MM.1S (cell line): Measurements from ENCODE around the gene CCNC.
"Not testable (repeated sequence)": the region's sequence is repeated elsewhere in the genome, so short reads cannot be mapped to it uniquely, and the experiment has no call there.

Source experiments
- DNase-seq: peaks from one replicate; pipeline ENCODE4 v3.0.0-alpha.2; 2015
- H2AFZ ChIP-seq: fragments of 300-600 bp; sonication (generic); 2 replicates; pipeline ENCODE4 v1.6.0; 2016; ENCODE audit warnings: antibody characterized with exemption, low read length
- H3F3A ChIP-seq: fragments of 300-600 bp; sonication (generic); 2 replicates; pipeline ENCODE4 v1.6.1; 2016; ENCODE audit warnings: mild to moderate bottlenecking, antibody characterized with exemption, low read length, moderate library complexity, mixed read lengths; ENCODE audit not compliant: insufficient read depth
- H3K27ac ChIP-seq: fragments of 300-600 bp; sonication (generic); 2 replicates; pipeline ENCODE4 v1.5.1; 2016; ENCODE audit warnings: mild to moderate bottlenecking, low read length
- H3K27me3 ChIP-seq: fragments of 300-600 bp; sonication (generic); replicated peaks from 2 replicates; pipeline ENCODE4 v1.6.0; 2016; ENCODE audit warnings: low read length; ENCODE audit not compliant: insufficient read depth
- H3K36me3 ChIP-seq: fragments of 300-600 bp; sonication (generic); replicated peaks from 2 replicates; pipeline ENCODE4 v1.6.1; 2016; ENCODE audit warnings: mild to moderate bottlenecking, low read length, mixed read lengths; ENCODE audit not compliant: insufficient read depth
- H3K4me1 ChIP-seq: fragments of 300-600 bp; sonication (generic); 2 replicates; pipeline ENCODE4 v1.6.1; 2016; ENCODE audit warnings: low read length, mixed read lengths
- H3K4me2 ChIP-seq: fragments of 300-600 bp; sonication (generic); 2 replicates; pipeline ENCODE4 v1.6.0; 2016; ENCODE audit warnings: low read depth, low read length
- H3K4me3 ChIP-seq: fragments of 300-600 bp; sonication (generic); 2 replicates; pipeline ENCODE4 v1.5.1; 2016; ENCODE audit warnings: low read length, mixed read lengths
- H3K79me2 ChIP-seq: fragments of 300-600 bp; sonication (generic); 2 replicates; pipeline ENCODE4 v1.6.1; 2016; ENCODE audit warnings: mixed run types, low read length, mixed read lengths
- H3K9ac ChIP-seq: fragments of 300-600 bp; sonication (generic); 2 replicates; pipeline ENCODE4 v1.6.1; 2016; ENCODE audit warnings: low read length, mixed read lengths
- H3K9me2 ChIP-seq: fragments of 300-600 bp; sonication (generic); replicated peaks from 2 replicates; pipeline ENCODE4 v1.6.1; 2016; ENCODE audit warnings: mild to moderate bottlenecking, low read length, mixed read lengths; ENCODE audit not compliant: insufficient read depth
- H3K9me3 ChIP-seq: fragments of 300-600 bp; sonication (generic); replicated peaks from 2 replicates; pipeline ENCODE4 v1.6.1; 2016; ENCODE audit warnings: mild to moderate bottlenecking, low read length, mixed read lengths; ENCODE audit not compliant: insufficient read depth
- H4K20me1 ChIP-seq: fragments of 300-600 bp; sonication (generic); 2 replicates; pipeline ENCODE4 v1.6.1; 2016; ENCODE audit warnings: mild to moderate bottlenecking, low read length, moderate library complexity, mixed read lengths; ENCODE audit not compliant: insufficient read depth
- CTCF ChIP-seq: fragments of 300-600 bp; sonication (generic); IDR thresholded peaks from 2 replicates; pipeline ENCODE4 v1.5.1; 2016; ENCODE audit warnings: antibody characterized with exemption, low read length, mixed read lengths
- EZH2 ChIP-seq: fragments of 300-600 bp; sonication (generic); optimal IDR thresholded peaks from 2 replicates; pipeline ENCODE3; 2017; ENCODE audit warnings: low read depth, mild to moderate bottlenecking, antibody characterized with exemption, low read length, mixed read lengths
- EZH2phosphoT487 ChIP-seq: fragments of 300-600 bp; sonication (generic); IDR thresholded peaks from 2 replicates; pipeline ENCODE4 v1.6.1; 2018; ENCODE audit warnings: antibody characterized with exemption, low read length

The CCNC gene

GRCh38 chr6:99603421-99604165 lies 35.1 kb upstream of the CCNC start:
- no peaks in the 10 kb centered on the region for H3K9me3 ChIP-seq
- peaks cover 23% of the 10 kb centered on the region; the same call in 1 of the 2 replicates for H3K27me3 ChIP-seq

GRCh38 chr6:99602520-99603420 lies 34.3 kb upstream of the CCNC start:
- TF ChIP-seq EZH2phosphoT487 (no peak), CTCF (no peak), EZH2 (no peak)
- Histone ChIP-seq H3K4me2 (peak overlapping the region; percentile 69), H3K27ac (no peak overlapping the region), H3K27me3 (peaks cover 23% of the 10 kb centered on the region; the same call in 1 of the 2 replicates), H3K4me1 (no peaks in the 10 kb centered on the region), H3K9me3 (no peaks in the 10 kb centered on the region), H2AFZ (no peak overlapping the region), H3K9me2 (no peaks in the 10 kb centered on the region), H3F3A (no peaks in the 10 kb centered on the region), H3K4me3 (peak overlapping the region; percentile 63; the same call in 1 of the 2 replicates), H3K36me3 (no peaks in the 10 kb centered on the region), H4K20me1 (no peaks in the 10 kb centered on the region), H3K79me2 (no peaks in the 10 kb centered on the region), H3K9ac (no peak overlapping the region)
- DNase-seq = no peak

More at GRCh38 chr6:99603421-99604165, 35.1 kb upstream of the CCNC start:
- no peak overlapping the region for H3K27ac ChIP-seq
- no peaks in the 10 kb centered on the region for H3K36me3 ChIP-seq
- peak overlapping the region; percentile 69 for H3K4me2 ChIP-seq
- H3K4me3 ChIP-seq = peak overlapping the region; percentile 63
- peak overlapping the region; percentile 53; the same call in 1 of the 2 replicates for H2AFZ ChIP-seq
- H3K79me2 ChIP-seq = no peaks in the 10 kb centered on the region
- H3F3A ChIP-seq = no peaks in the 10 kb centered on the region
- TF ChIP-seq EZH2phosphoT487 (no peak), CTCF (no peak), EZH2 (no peak)
- H4K20me1 ChIP-seq = no peaks in the 10 kb centered on the region
- no peak for DNase-seq
- no peaks in the 10 kb centered on the region for H3K9me2 ChIP-seq
- H3K9ac ChIP-seq = no peak overlapping the region; the same call in 1 of the 2 replicates
- no peaks in the 10 kb centered on the region for H3K4me1 ChIP-seq

GRCh38 chr6:99594696-99595095 lies 26.2 kb upstream of the CCNC start:
- not testable (repeated sequence) for H3K4me2 ChIP-seq, H3K79me2 ChIP-seq, H3K4me3 ChIP-seq, H3K9me3 ChIP-seq, H3K4me1 ChIP-seq, DNase-seq, H4K20me1 ChIP-seq, H3K27ac ChIP-seq, H3K9ac ChIP-seq, H2AFZ ChIP-seq, H3F3A ChIP-seq, H3K9me2 ChIP-seq, H3K36me3 ChIP-seq
- H3K27me3 ChIP-seq = peaks cover 18% of the 10 kb centered on the region; the same call in 1 of the 2 replicates
